Measurements from ENCODE around the gene KCNA2.

Gene KCNA2

DNA sequence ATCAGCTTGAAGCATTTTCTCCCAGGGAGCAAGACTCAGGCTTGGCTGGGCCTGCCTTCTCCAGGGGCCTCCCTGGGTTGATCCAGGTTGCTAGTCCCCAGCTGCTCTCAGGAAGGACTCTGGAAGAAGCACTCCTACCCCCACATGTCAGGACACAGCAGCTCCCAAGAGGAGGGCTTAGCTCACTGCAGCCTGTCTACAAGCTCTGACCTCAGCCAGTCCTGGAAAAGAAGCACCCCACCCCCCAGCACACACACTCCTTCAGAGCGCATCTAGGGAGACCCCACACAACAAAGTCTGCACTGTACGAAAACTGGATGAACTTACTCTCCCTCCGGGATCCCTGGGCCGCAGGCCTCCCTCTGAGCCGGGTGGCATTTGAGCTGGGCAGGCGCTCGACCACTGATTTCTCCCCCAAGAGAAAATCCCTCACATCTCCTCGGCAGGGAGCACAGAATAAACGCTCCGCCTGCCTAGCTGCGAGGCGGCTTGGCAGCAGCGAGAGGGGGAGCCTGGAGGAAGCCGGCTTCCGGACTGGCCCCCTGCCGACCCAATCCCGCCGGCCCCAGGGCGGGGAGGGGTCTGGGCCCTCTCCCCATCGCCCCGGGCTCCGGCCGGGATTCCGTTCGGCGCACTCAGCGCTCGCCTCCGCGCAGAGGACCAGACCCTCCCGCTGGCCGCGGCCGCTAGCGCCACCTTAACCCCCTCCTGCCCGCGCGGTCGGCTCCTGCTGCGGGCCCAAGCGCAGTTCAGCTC lies at the start of gene KCNA2:
KCNA2 (minus strand) TSS at position 458 of the 756 bp plus-strand sequence. CDS start 1,576 bp downstream, outside the sequence.
- DNase-seq: peak in 2 of 3 experiments; percentile 54 to 69

DNA sequence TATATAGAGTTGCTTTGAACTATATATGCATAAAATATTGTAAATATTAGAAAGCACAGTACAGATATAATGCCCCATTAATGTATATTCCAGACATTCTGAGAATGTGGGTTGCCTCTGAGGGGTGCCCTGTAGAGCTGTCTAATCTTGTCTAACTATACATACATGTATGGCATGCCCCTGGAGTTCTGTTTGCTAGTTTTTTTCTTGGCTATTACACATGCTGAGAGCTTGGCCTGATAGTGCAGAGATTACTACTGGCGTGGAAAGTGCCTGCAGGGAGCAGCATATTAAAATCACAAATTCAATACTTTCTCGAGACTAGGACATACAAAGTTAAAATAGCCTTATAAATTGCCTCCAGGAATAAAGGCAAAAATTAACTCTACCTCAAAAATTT lies 44.5 kb upstream of the KCNA2 start:
- DNase-seq: no peak

DNA sequence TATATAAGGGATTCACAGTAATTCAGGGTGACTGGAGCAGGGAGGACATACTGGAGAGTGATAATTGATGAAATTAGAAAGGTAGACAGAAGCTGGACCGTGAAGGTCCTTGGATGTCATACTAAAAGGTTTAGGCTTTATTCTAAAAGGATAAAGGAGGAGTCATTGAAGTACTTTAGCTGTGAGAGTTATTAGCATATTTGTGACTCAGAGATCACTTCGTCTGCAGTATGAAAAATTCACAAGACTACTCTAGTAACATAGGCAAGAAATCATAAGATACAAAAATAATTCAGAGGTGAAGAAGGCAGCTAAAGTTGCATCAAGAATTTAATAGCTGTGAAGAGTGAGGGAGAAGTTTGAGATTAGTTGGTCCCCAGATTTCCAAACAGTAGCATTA lies 42.3 kb upstream of the KCNA2 start:
- no peak for DNase-seq

DNA sequence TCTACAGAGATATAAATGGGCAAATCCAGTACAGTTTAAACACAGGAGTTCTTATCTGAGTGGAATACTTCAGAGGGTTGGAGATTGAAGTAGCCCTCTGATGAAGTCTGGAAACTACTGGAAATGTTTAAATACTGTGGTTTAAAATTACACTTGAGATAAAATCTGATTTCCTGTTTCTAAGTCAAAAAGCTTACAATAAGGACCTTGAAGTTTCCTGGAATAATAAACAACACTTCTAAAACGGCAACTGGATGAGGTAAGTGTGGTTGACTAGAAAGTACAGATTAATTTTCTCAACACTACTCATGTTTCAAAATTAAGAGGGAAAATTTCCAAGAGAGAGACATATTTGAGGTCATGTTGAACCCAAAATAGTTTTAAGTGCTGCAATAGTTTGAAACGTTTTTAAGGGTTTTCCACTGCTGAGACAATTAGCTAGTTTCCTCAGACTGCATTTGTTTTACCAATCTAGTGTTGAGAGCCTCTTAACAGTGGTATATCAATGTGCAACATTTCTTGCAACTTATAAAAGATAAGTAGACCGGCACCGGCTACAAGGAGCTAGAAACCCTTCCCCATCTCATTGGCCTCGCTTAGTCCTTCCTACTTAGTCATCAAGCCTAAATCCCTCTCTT lies 41.2 kb upstream of the KCNA2 start:
- DNase-seq: no peak

DNA sequence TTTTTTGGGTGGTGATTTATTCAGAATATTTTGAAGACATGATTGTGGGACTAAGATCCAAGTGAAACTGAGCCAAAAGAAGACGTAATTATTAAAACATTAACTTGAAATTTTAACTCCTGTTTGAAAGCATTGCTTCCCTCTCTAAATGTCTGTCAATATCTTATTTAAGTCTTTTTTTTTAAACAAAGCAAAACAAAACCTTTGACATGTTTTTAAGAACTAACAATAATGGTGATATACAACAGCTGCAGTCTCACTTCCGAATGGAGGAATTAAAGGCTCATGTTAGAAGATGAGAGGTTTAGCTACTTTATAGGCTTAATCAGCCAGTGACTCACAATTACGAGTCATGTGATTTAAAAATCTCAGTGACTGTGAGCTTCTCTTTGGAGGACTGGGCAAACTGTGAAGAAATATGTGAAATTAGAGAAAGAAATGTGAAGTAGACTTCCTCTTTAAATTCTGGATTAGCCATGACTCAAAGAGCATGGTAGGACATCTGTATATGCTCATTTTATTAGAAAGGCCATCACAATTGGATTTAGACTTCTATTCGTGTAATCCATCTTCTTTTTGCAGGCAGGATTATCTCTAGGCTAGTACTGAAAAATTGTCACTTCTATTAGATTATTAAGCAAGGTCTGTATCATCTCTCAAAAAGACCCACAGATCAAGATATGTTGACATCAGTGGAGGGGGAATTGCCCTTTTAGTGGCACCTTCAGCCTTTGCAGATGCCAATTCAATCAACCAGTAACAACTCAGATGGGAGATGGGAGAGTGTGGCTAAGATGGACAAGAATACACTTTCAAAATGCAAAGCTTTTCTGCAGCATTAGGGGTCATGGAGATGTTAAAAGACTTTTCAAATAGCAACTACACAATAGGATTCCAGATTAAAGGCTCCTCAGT lies 39.9 kb upstream of the KCNA2 start:
- DNase-seq: no peak

DNA sequence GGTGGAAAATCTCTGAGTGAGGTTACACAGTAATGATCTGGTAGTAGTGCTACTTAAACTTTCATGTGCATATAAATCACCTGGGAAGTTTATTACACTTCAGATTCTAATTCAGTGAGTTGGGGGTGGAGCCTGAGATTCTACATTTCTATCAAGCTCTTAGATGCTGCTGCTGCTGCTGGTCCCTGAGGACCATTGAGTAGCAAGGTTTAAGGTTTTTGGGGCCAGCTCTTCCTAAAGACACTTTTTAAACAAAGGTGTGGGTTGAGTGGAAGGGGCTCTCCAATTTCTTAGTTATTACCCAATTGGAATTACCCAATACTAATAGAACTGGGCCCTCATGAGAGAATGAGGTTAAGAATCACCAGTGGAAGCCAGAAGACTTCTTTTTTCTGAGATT lies 39.1 kb upstream of the KCNA2 start:
- DNase-seq: peak in 1 of 3 experiments; percentile 25

DNA sequence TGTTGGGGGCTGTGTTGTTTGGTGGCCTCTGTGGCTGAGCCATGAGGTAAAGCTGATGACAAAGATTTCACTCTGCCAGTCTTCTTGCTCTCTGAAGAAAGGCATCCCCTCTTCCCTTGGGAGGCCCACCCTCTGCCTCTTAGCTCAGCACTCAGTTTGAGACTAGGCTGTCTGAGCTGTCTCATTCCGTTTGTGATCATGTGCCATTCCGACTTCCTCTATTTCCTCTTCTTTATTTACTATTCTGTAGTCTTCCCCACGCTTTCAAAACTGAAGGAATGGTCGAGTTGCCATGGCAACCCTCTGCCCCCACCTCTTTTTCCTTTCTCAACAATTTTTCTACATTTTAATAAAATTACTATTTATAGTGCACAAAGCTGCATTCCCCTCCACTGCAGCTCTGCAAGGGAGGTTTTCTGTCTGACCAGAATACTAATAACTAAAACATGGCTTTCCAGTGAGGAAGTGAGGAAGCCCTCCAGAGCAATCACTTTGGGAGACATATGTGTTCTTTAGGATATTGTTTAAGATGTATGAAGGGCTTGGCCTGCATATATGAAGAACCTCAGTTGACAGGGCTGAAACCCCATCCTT lies 37.8 kb upstream of the KCNA2 start:
- DNase-seq: no peak

DNA sequence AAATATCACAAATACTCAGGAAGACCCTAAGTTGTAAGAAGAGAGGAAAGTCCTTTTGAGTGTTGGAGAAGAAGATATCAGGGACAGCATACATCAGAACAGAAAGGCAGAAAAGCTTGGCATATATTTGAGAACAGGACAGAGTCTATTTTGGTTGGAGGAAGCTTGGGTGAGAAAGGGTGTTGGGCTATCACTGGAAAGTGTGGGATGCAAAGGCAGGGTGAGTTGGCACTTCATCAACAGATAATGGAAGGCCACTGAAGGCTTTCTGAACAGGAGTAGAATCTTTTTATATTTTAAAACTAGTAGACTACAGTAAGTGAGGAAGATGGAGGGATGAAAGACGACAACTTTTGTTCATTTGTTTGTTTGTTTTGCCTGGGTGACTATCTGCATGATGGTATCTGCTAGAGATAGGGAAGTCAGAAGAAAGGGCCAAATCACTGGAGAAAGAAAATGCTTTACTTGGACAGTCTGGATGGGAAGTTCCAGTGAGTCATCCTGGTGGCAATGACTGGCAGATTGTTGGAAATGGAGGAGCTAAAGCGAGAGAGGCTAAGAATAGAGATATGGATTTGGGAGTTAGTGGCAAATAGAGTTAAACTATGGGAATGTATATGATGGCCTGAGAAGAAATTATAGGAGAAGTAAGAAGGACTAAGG lies 33.7 kb upstream of the KCNA2 start:
- no peak for DNase-seq

DNA sequence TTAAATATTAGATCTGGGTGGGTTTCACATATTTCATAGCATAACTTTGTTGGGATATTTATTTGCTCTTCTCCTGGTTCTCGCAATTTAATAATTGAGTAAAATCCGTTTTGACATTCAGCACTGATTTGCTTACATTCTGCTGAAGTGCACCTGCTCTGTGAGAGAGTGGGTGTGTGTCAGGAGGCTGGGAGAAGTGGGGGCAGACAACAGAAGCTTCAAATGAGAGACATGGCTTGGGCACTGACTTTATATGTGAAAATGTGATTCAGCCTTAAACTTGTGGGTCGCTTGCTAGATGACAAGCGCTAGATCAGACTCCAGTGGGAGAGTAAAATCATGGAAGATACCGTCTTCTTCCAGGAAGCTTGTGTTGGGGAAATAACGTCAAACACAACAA lies 32.4 kb upstream of the KCNA2 start:
- DNase-seq: no peak

DNA sequence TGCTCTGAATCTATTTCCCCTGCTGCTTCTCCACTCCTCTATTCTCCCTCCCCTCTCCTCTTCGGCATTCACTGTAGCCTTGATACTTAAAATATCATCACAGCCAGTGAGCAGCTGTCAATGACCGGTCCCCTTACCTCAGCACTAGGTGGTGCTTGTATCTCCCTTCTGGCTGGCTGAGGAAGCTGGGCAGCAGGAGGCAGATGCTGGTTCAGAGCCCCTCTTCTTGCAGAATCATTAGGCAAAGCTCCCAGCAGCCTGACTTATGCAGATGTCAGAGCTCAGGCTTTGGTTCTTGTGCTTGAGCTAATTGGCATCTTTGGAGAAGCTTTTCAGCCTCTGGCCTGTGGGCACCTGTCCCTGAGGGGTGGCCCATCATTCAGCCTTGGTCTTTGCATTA lies 31.9 kb upstream of the KCNA2 start:
- peak in 2 of 3 experiments; percentile 3 to 18 for DNase-seq

DNA sequence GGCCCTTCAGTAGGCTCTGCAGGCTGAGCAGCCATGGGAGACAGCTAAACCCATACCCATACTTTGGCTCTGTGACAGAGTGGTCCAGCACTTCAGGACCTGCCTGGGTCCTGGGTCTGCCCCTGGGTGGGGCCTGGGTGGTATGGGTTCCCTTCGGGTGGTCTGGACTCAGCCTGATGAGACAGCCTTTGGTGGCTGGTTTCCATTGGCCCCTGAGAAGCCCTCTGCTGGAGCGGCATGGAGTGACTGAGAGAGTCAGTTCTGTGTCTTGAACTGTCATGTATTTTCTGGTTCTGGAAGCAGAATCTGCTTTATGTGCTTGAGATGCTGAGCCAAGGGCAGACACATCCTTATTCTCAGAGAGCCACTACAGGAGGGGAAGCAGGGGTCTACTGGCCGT lies 31.3 kb upstream of the KCNA2 start:
- no peak for DNase-seq

DNA sequence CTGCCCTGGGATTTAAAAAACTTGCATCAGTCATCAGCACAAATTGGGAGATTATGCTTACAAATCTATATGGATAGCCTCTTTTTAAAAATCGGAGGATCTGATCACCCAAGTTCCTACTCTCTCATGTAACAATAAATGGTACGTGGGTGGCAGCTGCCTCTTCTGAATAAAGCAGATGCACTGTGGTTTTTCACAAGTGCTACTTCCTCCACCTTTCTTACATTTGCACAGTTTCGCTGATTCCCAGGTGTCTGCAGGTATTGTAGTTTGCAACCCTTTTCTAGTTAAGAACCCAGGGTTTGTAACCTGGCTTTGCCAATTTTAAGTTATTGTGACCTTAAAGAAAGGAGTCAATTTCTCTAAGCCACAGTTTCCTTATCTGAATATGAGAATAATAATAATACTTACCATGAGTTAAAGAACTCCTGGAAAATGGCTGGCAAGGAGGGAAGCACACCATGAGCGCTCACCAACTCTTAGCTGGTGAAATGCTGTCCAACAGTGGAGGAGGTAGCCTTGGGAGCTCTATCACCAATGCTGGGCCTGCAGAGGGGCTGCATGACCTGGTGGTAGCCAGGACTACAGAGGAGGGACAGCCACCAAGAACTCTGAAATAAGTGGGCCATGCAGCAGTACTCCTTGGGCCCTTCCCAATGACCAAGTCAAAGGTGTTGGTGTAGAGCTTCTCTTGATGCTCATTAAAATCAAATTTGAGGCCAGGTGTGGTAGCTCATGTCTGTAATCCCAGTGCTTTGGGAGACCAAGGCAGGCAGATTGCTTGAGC lies 30.2 kb upstream of the KCNA2 start:
- DNase-seq: no peak

DNA sequence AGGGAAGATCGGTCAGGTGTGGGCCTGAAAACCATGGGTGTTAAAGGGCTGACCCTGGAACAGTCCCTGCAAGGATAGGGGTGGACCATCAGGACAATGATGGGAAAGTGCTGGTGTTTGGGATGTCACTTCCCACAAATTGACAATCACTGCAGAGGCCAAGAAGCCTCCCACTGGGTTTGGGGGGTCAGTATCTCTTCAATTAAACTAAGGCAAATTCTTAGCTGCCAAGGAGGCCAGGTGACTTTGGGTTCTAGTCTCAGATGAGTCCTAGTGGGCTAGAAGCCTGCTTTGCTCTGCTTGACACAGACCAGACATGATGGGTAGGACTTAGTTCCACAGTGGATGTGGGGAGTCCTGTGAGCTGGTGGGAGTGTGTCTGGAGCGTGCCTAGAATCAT lies 29.3 kb upstream of the KCNA2 start:
- DNase-seq: no peak

DNA sequence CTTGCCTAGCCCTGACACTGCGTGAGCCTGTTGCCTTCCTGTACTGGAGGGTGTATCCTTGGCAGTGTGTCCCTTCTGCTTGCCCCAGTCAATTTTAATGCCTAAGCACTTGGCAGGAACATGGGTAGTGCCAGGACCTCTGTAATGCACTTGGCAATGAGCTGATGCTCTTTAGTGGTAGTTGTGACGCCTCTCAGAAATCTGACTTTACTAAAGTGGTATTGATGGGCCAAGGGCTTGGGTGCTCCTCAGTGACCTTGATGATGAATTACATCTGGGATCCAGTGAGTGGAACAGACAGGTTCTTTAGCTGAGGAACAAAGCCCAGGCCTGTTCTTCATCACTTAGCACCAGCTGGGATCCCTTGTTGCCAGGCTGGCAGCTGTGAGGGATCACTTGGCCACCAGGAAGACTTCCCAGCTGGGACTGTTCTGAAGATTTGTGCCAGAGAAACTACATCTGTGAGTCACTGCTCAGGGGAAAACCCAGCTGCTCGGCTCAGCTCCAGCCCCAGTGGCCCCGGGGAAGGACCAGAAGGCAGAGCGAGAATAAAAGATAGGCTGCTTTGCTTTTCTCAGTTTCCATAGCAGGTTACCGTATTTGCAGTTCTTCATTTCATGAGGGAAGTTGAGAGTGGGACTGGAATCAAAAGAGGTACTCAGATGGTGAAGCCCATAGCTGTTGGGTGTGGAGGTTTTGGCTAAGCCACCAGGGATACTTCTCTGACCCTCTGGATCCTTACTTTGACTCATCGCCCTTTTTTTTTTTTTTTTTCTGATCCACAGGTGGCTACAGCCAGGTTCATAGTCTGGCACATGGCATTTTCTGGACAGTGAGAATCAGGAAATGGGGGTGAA lies 28.5 kb upstream of the KCNA2 start:
- DNase-seq: no peak

DNA sequence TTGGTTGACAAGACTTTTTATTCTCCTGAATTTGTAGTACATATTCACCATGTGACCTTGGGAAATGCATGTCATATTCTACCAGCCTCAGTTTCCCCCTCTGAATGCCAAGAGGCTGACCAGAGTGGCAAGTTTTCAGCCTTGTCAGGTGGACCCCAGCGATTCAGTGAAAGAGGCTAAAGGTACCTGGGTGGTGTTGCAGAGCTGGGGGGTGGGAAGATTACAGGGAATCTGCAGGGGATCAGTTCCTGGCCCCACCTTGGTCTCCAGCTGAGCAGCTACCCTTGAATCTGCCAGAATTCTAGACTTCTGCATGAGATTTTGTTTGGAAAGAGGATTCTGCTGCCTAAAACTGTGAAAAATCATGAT lies 27.9 kb upstream of the KCNA2 start:
- no peak for DNase-seq

DNA sequence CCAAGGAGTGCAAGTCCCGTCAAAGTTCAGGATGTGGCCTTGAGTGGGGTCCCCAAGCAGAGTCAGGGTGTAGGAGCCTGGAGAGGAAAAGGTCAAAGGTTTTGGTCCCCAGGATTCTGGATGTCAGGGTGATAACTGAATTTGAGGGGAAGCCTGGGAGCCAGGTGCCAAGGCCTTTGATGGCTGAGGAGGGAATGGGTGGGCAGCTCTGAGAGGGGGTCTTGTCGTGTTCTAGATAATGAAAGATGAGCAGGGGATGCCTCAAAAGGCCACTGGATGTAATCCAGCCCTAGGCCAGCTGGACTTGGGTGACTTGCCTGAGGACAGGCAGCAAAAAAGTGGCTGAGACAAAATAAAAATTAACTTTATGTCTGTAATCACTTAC lies 27.5 kb upstream of the KCNA2 start:
- DNase-seq: no peak

DNA sequence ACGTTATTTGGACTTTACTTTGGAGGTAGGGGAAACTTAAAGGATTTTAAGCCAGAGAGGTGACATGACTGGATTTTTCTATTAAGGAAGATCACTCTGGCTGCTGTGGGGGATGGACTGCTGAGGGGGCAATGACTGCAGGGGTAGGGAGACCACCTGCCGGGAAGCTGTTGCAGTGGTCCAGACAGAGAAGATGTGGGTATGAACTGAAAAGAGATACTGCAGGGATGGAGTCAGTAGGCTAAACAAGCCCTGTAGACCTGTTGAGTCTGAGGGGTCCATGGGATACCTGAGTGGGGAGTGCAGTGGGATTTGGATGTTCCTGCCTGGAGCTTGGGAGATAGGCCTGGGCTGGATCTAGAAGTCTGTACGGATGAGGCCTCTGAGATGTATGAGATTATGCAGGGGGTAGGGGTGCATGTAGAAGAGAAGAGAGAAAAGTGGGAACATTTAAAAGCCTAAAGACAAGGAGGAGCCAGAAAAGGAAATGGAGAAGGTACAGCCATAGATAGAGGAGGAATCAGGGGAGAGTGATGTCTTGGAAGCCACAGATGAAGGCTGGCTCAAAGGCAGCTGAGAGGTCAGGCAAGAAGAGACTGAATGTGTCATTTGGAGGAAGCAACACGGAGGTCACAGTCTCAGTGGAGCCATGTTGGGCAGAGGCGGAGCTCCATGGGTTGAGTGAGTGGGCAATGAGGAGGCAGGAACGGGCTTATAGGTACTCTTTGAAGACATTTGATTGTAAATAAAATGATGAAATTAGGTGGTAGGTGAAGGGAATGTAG lies 25.9 kb upstream of the KCNA2 start:
- DNase-seq: no peak

DNA sequence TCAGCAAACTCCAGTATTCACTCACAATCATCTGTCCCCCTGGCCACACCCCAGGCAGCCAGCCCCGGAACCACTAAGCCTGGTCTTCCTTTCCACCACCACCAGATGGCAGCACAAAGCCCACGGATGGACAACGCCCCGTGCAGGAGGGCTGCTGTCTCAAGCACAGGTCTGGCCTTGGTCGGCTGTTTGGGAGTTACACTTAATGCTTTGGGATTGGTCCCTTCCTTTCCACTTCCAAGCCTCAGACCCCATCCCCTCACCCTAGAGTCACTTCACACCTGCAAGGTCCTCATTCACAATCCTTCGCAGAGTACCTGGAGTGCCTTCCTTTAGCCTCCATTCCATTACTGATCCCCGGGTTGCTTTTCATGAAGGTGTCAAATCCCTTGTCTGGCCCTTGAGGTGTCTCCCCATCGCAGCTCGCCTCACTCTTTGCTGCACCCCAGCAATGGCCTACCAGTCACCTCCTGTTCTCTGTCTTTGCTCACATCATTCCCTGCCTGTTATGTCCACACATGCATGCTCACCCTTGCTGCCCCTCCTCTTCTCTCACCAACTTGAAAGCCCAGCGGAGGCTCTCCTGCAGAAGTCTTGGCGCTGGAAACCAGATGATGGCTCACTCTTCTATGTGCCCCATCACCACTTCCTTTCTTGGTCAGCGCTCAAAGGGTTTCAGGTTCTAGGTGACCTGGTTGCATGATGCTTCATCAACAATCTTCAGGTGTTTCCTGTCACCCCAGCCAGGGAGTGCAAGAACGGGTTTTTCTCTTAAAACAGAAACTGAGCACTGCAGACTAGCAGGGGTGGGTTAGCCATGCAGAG lies 24.9 kb upstream of the KCNA2 start:
- peak; percentile 61 to 85 (median 83) for DNase-seq

Measured in NCI-H1417 (cell line).